ENCODE data around the gene CCR5AS.

The CCR5AS gene

DNA sequence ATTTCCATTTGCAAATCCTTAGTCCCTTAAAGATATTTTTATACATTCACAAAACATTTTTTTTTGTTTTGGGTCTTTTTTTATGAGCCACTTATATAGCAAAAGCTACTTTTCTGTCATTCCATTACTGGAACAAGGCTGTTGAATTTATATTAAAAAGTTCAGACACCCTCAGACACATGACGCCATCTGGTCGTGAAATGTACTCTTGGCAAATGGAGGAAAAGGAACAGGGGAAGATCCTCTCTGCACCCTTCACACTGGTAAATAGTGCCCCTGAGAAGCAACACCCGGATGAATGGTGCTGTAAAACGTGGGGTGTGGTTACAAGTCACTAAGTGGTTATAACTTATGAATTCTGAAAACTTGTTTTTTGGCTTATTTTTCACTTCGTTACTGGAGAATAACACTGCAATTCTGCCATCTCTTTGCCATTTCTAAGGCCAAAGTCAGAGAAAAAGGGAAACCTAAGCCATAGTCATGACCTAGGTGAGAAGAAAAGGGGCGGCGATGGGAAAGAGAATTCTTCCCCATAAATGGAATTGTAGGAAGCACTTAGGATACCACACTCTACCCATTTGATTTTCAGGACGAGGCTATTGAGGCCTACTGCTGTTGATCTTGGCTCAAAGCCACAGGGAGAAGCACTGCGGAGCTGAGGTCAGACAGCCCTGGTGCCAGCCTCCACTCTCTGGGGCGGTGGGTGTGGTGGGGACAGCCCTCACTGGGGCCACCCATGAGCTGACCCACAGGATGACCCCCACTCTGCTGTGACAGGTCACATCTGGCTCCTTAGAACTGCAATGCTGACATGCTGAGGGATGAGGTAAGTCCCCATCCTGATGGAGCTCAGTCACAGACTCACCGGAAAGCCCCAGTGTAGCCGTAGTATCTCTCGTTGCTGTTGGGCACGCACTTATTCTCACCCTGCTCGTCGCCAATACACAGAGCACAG is 36.0 kb upstream of the CCR5AS start:
- intact Hi-C loops (cut with DNase I): no loop called here
- Histone ChIP-seq H3K4me3 (no peak overlapping the region), H3K36me3 (peaks cover 0 to 43% (median 0%) of the 10 kb centered on the region in 4 donors), H3K27me3 (no peaks in the 10 kb centered on the region), H3K4me1 (no peaks in the 10 kb centered on the region), H3K27ac (replicated peaks in 1 of 4) (no peak overlapping the region), H3K9me3 (no peaks in the 10 kb centered on the region)
- 64% methylated on average over 16 of the region's 16 CpGs for WGBS
- DNase-seq (ENCODE audit: extremely low spot score): no peak
- TF ChIP-seq POLR2A (IDR thresholded peaks at IDR 0.05; ENCODE audit: low read depth) (no peak), EP300 (IDR thresholded peaks at IDR 0.05) (no peak), POLR2AphosphoS5 (IDR thresholded peaks at IDR 0.05) (no peak)
- TF ChIP-seq, protein P1, sequence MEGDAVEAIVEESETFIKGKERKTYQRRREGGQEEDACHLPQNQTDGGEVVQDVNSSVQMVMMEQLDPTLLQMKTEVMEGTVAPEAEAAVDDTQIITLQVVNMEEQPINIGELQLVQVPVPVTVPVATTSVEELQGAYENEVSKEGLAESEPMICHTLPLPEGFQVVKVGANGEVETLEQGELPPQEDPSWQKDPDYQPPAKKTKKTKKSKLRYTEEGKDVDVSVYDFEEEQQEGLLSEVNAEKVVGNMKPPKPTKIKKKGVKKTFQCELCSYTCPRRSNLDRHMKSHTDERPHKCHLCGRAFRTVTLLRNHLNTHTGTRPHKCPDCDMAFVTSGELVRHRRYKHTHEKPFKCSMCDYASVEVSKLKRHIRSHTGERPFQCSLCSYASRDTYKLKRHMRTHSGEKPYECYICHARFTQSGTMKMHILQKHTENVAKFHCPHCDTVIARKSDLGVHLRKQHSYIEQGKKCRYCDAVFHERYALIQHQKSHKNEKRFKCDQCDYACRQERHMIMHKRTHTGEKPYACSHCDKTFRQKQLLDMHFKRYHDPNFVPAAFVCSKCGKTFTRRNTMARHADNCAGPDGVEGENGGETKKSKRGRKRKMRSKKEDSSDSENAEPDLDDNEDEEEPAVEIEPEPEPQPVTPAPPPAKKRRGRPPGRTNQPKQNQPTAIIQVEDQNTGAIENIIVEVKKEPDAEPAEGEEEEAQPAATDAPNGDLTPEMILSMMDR (IDR thresholded peaks at IDR 0.05): peak; percentile 37 to 75 (median 48)

DNA sequence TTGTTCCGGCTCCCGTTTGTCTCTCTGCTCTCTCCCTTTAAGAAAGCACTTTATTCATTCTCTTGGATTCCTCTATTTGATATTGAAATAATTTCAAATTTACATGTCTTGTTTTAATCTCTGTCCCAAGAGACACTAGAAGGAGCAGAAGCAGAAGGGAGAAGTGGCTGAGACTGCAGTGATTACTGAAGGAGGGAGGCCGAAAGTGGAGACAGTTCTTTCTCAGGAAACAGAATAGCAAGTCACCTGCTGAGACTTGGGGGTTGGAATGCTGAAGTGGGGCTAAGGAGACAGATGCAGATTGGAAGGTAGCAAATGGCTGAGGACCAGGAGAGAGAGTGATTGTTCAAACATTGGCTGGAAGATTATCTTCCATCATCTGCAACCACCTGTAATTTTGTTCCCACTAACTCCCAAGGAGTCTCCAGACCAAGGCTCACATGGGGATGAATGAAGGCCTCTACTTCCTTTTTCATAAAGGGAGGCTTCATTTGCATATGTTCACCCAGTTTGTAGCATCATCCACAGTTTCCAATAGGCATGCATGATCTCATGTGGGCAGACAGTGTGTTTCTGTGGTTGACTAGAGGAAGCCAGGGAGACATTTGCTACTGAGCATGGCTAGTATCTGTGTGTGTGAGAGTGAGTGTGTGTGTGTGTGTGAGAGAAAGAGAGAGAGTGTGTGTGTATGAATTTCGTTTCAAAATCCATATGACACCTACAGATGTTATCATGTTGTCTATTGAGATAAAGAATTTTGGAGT is 33.8 kb upstream of the CCR5AS start:
- Histone ChIP-seq H3K27me3 (no peaks in the 10 kb centered on the region), H3K4me3 (no peak overlapping the region), H3K27ac (replicated peaks in 1 of 4) (no peak overlapping the region), H3K36me3 (peaks cover 0 to 48% (median 0%) of the 10 kb centered on the region in 4 donors), H3K4me1 (no peaks in the 10 kb centered on the region), H3K9me3 (no peaks in the 10 kb centered on the region)
- WGBS: 81% methylated on average over 4 of the region's 4 CpGs
- DNase-seq (ENCODE audit: extremely low spot score): no peak
- intact Hi-C loops (cut with DNase I): no loop called here
- TF ChIP-seq, protein P1 (IDR thresholded peaks at IDR 0.05): no peak
- TF ChIP-seq POLR2AphosphoS5 (IDR thresholded peaks at IDR 0.05) (no peak), POLR2A (IDR thresholded peaks at IDR 0.05; ENCODE audit: low read depth) (no peak), EP300 (IDR thresholded peaks at IDR 0.05) (no peak)

DNA sequence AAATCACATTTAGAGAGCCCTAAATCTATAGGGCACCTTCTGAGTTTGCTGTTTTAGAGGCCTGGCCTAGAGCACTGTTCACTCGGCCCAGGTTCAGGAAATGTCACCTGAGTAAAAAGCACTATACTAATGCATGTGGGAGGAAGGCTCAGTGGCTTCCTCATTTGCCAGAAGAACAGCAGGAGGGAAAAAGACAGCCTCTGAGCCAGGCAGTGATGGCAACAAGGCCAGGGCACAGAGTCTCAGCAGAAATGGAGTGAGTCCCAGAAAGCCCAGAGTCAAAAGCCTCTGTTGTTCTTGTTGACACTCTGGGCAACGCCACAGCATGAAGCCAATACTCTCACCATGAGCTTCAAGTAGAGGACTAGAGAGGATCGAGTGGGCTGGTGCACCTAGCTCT is 32.0 kb upstream of the CCR5AS start:
- WGBS: 75% methylated on average over 3 of the region's 3 CpGs
- Histone ChIP-seq H3K27me3 (no peaks in the 10 kb centered on the region), H3K36me3 (peaks cover 0 to 41% (median 0%) of the 10 kb centered on the region in 4 donors), H3K27ac (replicated peaks in 1 of 4) (no peak overlapping the region), H3K4me1 (no peaks in the 10 kb centered on the region), H3K9me3 (no peaks in the 10 kb centered on the region), H3K4me3 (no peak overlapping the region)
- no peak for TF ChIP-seq POLR2A (IDR thresholded peaks at IDR 0.05; ENCODE audit: low read depth)
- TF ChIP-seq EP300 (IDR thresholded peaks at IDR 0.05): no peak
- TF ChIP-seq POLR2AphosphoS5 (IDR thresholded peaks at IDR 0.05): no peak
- TF ChIP-seq, protein P1 (IDR thresholded peaks at IDR 0.05): no peak
- intact Hi-C loops (cut with DNase I): no loop called here
- DNase-seq (ENCODE audit: extremely low spot score): no peak

DNA sequence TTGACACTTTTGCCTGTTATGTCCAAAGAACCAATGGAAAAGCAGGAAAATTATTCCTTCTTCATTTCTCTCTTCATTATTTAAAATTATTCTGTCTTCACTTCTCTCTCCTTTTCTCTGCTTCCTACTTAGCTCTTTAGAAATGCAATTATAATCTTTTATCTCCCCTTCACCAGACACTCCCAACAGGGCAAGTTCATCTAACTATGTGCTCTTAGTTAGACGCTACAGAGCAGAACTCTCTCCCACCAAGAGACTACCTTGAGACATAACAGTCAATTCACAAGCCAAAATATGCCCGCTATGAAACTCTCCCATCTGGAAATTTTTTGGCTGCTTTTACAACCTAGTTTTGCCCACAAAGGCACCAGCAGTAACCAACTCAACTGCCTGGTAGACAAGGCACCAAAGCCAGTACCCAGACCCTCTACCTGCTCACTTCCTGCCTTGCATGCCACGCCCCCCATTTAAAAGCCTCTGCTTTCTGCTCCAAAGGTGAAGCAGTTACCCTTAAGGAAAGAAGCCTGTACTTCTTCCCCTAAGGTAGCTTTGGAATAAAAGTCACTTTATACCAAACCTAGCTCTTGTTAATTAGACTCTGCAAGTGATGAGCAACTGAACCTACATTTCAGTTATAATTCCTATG is 28.3 kb upstream of the CCR5AS start:
- intact Hi-C loops (cut with DNase I): no loop called here

More for the DNA sequence above, 28.3 kb upstream of the CCR5AS start:
- Histone ChIP-seq H3K27me3 (no peaks in the 10 kb centered on the region), H3K4me1 (no peaks in the 10 kb centered on the region), H3K9me3 (peaks cover 0 to 10% (median 0%) of the 10 kb centered on the region in 4 donors), H3K4me3 (no peak overlapping the region), H3K27ac (replicated peaks in 1 of 4) (no peak overlapping the region), H3K36me3 (peaks cover 0 to 52% (median 0%) of the 10 kb centered on the region in 4 donors)
- WGBS: 84% methylated on average over 3 of the region's 3 CpGs
- DNase-seq (ENCODE audit: extremely low spot score): no peak
- TF ChIP-seq POLR2AphosphoS5 (IDR thresholded peaks at IDR 0.05) (no peak), POLR2A (IDR thresholded peaks at IDR 0.05; ENCODE audit: low read depth) (no peak), EP300 (IDR thresholded peaks at IDR 0.05) (no peak)
- TF ChIP-seq, protein P1 (IDR thresholded peaks at IDR 0.05): no peak

Data from esophagus muscularis mucosa (tissue), 4 donors.